ENCODE measurements around the gene MAP3K12. TPM values are rescaled to one million over a fixed set of nuclear protein-coding genes. Genes with fewer than 3 reads are reported as not detected.
A peak's percentile ranks its signal among the peaks of the same experiment; 100 is the strongest.

Gene MAP3K12
- total RNA-seq, 2 experiments from 2014 or later, result 26.0 to 26.1 TPM

DNA sequence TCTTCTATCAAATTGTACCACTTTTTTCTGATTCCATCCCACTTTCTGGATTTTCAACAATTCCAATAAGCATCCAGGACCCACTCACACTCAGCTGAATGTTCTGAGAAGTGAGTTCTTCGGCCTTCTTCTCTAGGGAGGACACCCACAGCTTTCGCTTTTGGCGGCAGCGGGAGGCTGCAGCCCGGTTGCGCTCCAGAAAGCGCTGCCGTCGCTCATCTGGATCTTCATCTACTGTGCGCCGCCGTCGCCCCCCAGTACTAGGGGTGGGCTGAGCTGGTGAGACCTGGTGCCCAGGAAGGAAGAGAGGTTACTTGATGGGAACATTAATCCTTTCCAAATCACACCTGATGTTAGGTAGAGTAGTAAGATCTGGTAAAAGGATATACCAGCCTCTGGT, 25.2 kb upstream of the MAP3K12 start:
- peaks cover 40% of the 10 kb centered on the region for H3K36me3 Mint-ChIP-seq (ENCODE audit: low read depth)
- ChIA-PET POLR2A (no interaction called here), CTCF (interaction anchor here (1.4 kb wide), 1 partner anchor 23 kb away, joined by 4 read pairs; the partner anchor contains the start of gene TARBP2)
- no peak for DNase-seq
- no peak overlapping the region for H3K27ac Mint-ChIP-seq
- H3K4me3 Mint-ChIP-seq, result no peak overlapping the region
- no peaks in the 10 kb centered on the region for H3K27me3 Mint-ChIP-seq
- H3K4me1 Mint-ChIP-seq, result peaks cover 1% of the 10 kb centered on the region
- no peaks in the 10 kb centered on the region for H3K9me3 Mint-ChIP-seq

- Mint-ChIP-seq H3K4me3 (no peak overlapping the region), H3K9me3 (no peaks in the 10 kb centered on the region), H3K27ac (no peak overlapping the region), H3K36me3 (ENCODE audit: low read depth) (peaks cover 38% of the 10 kb centered on the region), H3K27me3 (no peaks in the 10 kb centered on the region), H3K4me1 (peaks cover 1% of the 10 kb centered on the region)
- POLR2A ChIA-PET, result interaction anchor here (0.7 kb wide), 1 partner anchor 103 kb away, joined by 4 read pairs; the partner anchor contains the start of gene ATF7
- CTCF ChIA-PET, result interaction anchor here (1.1 to 2.3 kb wide), 4 partner anchors 9 to 53 kb away, joined by 3 to 12 read pairs (median 4); no protein-coding TSS in a partner anchor
- no peak for DNase-seq
Measured at GRCh38 chr12:53523131-53523530, 23.9 kb upstream of the MAP3K12 start.

GRCh38 chr12:53518381-53518780, 19.1 kb upstream of the MAP3K12 start:
- Mint-ChIP-seq H3K36me3 (ENCODE audit: low read depth) (peaks cover 41% of the 10 kb centered on the region), H3K27me3 (no peaks in the 10 kb centered on the region), H3K4me1 (peaks cover 6% of the 10 kb centered on the region), H3K9me3 (no peaks in the 10 kb centered on the region), H3K27ac (no peak overlapping the region), H3K4me3 (no peak overlapping the region)
- ChIA-PET POLR2A (no interaction called here), CTCF (interaction anchor here (0.6 to 4.2 kb wide), 2 partner anchors 9 to 353 kb away, joined by 3 to 25 read pairs; no protein-coding TSS in a partner anchor)
- DNase-seq, result no peak

DNA sequence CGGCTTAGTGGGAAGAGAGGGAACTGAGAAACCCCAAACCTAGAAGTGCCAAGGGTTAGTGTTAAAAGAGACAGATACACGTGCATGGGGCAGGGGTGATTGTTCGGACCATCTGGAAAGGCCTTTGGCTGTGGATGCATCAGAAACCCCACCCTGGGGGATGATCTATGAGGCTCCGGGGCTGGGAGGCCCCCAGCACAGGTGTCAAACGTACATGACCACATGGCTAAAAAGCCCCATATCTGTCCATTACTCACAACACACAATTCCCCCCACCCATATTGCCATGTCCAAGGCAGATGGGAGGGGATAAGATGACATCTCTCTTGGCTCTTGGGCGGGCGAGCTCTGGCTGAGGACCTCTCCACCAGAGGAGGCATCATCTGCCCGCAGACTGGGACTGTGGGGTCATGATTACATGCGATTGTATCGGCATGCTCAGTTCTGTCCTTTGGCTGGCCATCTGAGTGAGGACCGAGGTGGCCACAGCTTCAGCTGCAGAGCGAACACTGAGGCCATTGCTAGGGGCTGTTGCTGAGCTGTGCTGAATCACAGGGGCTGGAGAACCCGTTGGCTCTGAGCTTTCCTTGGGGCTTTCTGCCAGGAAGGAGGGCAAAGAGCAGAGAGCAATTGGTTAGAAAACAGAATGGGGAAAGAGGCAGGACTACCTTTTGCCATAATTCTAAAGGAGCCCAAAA, 17.6 kb upstream of the MAP3K12 start:
- H3K4me1 Mint-ChIP-seq, result peaks cover 6% of the 10 kb centered on the region
- H3K36me3 Mint-ChIP-seq (ENCODE audit: low read depth), result peaks cover 29% of the 10 kb centered on the region
- ChIA-PET POLR2A (no interaction called here), CTCF (interaction anchor here (0.5 to 4.2 kb wide), 6 partner anchors 8 to 165 kb away, joined by 3 to 25 read pairs (median 4); no protein-coding TSS in a partner anchor)
- no peak for DNase-seq
- H3K27me3 Mint-ChIP-seq, result no peaks in the 10 kb centered on the region
- H3K4me3 Mint-ChIP-seq, result no peak overlapping the region
- no peaks in the 10 kb centered on the region for H3K9me3 Mint-ChIP-seq
- H3K27ac Mint-ChIP-seq, result no peak overlapping the region

DNA sequence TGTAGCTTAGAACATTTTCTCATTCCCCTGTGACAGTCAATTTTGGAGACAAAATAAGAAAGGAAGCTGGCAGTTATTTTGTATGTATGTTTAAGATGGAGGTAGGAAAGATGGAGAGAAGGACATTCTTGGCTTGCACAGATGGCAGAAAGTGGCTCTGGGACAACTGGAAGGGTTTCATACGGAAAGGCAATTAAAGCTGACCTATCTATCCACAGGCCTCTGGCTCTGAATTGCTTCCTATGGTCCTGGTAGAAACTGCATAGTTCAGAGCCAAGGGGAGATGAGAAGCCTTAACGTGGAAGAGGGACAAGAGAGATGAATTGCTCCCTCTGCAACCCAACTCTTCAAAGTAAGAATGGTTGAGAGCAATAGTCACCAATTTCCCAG, 16.0 kb upstream of the MAP3K12 start:
- DNase-seq, result no peak
- CTCF ChIA-PET, result interaction anchor here (0.6 to 0.9 kb wide), 2 partner anchors 11 to 500 kb away, joined by 3 to 4 read pairs; no protein-coding TSS in a partner anchor
- H3K27me3 Mint-ChIP-seq, result no peaks in the 10 kb centered on the region
- H3K27ac Mint-ChIP-seq, result no peak overlapping the region
- H3K36me3 Mint-ChIP-seq (ENCODE audit: low read depth), result peaks cover 19% of the 10 kb centered on the region
- no peak overlapping the region for H3K4me3 Mint-ChIP-seq
- POLR2A ChIA-PET, result no interaction called here
- peaks cover 4% of the 10 kb centered on the region for H3K4me1 Mint-ChIP-seq
- H3K9me3 Mint-ChIP-seq, result no peaks in the 10 kb centered on the region

DNA sequence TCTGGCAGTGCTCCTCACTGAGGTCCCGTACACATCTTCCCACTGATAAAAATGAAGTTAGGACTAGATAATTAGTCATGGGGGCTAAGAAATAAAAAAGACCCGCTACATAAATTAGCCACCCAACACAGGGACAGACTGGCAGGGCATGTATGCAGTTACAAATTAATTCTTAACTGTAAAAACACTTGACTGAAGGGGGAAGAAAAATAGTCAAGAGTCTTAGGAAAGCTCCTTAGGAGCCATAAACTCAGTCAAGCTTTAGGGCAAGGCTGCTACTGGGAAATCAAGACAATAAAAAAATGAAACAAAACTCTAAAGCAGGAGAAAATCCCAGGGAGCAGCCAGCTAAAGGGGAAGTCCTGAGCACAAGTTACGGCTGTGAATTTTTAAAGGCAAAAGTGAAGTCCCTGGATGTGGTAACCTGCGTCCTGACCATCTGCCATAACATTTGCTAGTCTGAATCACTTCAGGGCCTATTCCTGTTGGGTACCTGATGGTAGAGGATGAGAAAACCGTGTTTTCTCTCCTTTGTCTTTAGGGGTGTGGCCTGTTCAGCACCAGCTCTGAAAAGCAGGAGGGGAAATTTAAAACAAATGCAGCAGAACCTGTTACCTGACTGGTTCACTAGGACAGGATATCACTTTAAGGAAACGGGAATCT, 15.5 kb upstream of the MAP3K12 start:
- Mint-ChIP-seq H3K36me3 (ENCODE audit: low read depth) (peaks cover 17% of the 10 kb centered on the region), H3K4me3 (no peak overlapping the region), H3K9me3 (no peaks in the 10 kb centered on the region), H3K27ac (no peak overlapping the region), H3K4me1 (peaks cover 4% of the 10 kb centered on the region), H3K27me3 (no peaks in the 10 kb centered on the region)
- CTCF ChIA-PET, result interaction anchor here (0.9 kb wide), 1 partner anchor 10 kb away, joined by 3 read pairs; no protein-coding TSS in a partner anchor
- no peak for DNase-seq
- POLR2A ChIA-PET, result no interaction called here

DNA sequence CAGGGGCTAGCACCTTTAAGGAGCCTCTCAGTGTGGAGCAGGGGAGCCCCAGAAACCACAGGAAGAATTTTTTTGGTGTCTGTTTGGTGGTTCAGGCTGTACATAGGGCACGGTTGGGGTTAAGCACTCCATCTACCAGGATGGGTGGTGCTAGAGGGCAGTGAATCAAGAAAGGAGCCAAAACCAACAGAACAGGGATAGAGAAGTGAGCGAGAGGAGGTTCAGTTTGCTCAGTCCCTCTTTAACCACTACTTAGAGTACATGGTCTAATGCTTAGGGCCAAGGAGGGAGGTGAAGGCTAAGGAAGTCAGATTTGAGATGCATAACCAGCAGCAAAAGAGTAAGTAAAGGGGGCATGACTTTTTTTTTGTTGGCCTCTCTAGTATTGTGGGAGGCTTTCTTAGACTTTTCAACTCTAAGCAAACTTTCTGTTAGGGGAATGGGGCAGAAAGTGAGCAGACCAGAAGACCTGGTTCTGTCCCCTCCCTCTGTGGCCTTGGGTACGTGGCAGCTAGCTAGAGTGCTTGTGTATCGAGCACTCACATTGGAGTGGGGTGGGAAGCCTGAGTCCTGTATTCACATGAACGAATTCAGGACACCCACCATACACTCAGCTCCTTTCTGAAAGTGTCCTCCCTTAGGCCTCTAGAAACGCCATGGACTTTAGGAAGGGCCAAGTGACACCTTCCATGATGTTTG, 14.6 kb upstream of the MAP3K12 start:
- no peak overlapping the region for H3K27ac Mint-ChIP-seq
- no peaks in the 10 kb centered on the region for H3K9me3 Mint-ChIP-seq
- CTCF ChIA-PET, result interaction anchor here (1.1 to 3.2 kb wide), 3 partner anchors 12 to 116 kb away, joined by 3 to 18 read pairs (median 3); partner anchors contain the start of gene TARBP2
- no peak overlapping the region for H3K4me3 Mint-ChIP-seq
- DNase-seq, result no peak
- POLR2A ChIA-PET, result no interaction called here
- H3K36me3 Mint-ChIP-seq (ENCODE audit: low read depth), result peaks cover 17% of the 10 kb centered on the region
- H3K27me3 Mint-ChIP-seq, result no peaks in the 10 kb centered on the region
- peaks cover 9% of the 10 kb centered on the region for H3K4me1 Mint-ChIP-seq

DNA sequence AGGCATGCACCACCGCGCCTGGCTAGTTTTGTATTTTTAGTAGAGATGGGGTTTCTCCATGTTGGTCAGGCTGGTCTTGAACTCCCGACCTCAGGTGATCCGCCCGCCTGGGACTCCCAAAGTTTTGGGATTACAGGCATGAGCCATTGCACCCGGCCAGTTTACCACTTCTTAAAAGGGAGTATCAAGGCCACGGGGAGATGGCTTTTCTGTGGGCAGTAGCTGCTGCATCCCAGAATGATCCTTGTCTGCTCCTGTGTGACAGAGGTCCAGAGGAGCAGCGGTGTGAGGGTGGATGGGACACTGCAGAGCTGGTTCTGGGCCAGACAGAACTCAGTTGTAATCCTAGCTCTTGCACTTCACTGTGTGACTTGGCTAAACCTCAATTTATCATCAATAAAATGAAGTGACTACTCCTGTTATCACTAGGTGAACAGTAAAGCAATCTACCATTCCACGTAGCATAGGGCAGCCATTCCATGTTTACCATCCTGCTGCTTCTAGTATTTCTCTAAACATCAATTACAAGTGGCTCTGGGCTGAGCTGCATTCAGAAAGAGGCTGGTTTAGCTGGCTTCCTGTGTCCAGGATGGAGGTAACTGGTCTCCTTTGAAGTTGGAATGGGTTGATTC, 11.0 kb upstream of the MAP3K12 start:
- Mint-ChIP-seq H3K4me1 (peaks cover 16% of the 10 kb centered on the region), H3K27ac (no peak overlapping the region), H3K4me3 (no peak overlapping the region), H3K27me3 (no peaks in the 10 kb centered on the region), H3K36me3 (ENCODE audit: low read depth) (peaks cover 3% of the 10 kb centered on the region), H3K9me3 (no peaks in the 10 kb centered on the region)
- POLR2A ChIA-PET, result no interaction called here
- no peak for DNase-seq
- CTCF ChIA-PET, result interaction anchor here (2.7 to 3.5 kb wide), 4 partner anchors 9 to 158 kb away, joined by 14 to 25 read pairs (median 21); partner anchors contain the start of genes MAP3K12 and TARBP2

DNA sequence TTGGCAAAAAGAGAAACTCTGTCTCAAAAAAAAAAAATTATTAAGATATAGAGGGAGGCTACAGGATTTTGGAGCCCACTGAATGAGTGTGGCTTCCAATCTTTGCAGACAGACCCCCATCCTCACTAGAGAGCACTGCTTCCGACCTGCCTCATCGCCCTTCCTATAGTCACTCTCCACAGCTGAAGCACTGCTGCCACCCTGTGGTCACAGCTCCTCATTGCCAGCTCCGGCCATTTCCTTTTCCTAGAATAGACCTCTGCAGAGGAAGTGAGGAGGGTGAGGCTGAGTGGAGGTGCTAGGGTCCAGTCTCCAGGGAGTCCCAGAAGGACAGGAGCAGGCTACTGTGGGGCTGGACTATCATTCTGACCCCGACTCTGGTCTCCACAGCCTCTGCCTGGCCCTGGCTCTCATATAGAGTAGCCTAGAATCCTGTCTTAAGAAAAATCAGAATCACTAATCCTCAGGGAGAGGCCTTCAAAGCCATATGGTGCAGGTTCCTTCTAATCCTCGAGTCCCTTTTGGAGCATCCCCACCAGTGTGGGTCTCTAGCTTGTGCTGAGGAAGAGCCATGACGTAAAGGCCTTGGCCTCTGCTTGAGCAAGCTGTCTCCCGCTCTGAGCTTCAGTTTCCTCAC, 9.4 kb upstream of the MAP3K12 start:
- Mint-ChIP-seq H3K27ac (peak overlapping the region; percentile 57), H3K4me3 (no peak overlapping the region), H3K36me3 (ENCODE audit: low read depth) (peaks cover 1% of the 10 kb centered on the region), H3K27me3 (no peaks in the 10 kb centered on the region), H3K9me3 (no peaks in the 10 kb centered on the region), H3K4me1 (peaks cover 14% of the 10 kb centered on the region)
- ChIA-PET CTCF (interaction anchor here (0.5 to 3.5 kb wide), 34 partner anchors 9 to 984 kb away, joined by 3 to 25 read pairs (median 4); partner anchors contain the start of genes AAAS, ATP5MC2, MAP3K12 and SP1), POLR2A (interaction anchor here (0.5 to 0.6 kb wide), 3 partner anchors 29 to 213 kb away, joined by 3 to 9 read pairs (median 4); partner anchors contain the start of gene PFDN5)
- peak; percentile 87 for DNase-seq

DNA sequence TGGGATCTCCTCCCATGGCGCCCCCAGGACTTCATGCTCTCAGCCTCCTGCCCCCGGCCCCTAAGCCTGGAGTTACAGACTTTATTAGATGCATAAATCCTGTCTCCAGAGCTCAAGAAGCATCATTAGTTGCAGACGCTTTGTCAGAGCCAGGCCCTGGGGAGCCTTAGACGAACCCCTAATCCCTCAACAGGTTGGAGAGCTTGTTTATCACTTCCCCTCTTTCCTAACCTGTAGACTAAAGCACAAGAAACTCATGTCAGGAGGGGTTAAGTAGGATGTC, 8.3 kb upstream of the MAP3K12 start:
- Mint-ChIP-seq H3K27ac (peak overlapping the region; percentile 19), H3K27me3 (no peaks in the 10 kb centered on the region), H3K36me3 (ENCODE audit: low read depth) (no peaks in the 10 kb centered on the region), H3K9me3 (no peaks in the 10 kb centered on the region), H3K4me1 (peaks cover 16% of the 10 kb centered on the region), H3K4me3 (no peak overlapping the region)
- CTCF ChIA-PET, result interaction anchor here (0.6 to 3.2 kb wide), 8 partner anchors 12 to 817 kb away, joined by 3 to 25 read pairs (median 8); partner anchors contain the start of genes AAAS and ATP5MC2
- POLR2A ChIA-PET, result no interaction called here
- no peak for DNase-seq

DNA sequence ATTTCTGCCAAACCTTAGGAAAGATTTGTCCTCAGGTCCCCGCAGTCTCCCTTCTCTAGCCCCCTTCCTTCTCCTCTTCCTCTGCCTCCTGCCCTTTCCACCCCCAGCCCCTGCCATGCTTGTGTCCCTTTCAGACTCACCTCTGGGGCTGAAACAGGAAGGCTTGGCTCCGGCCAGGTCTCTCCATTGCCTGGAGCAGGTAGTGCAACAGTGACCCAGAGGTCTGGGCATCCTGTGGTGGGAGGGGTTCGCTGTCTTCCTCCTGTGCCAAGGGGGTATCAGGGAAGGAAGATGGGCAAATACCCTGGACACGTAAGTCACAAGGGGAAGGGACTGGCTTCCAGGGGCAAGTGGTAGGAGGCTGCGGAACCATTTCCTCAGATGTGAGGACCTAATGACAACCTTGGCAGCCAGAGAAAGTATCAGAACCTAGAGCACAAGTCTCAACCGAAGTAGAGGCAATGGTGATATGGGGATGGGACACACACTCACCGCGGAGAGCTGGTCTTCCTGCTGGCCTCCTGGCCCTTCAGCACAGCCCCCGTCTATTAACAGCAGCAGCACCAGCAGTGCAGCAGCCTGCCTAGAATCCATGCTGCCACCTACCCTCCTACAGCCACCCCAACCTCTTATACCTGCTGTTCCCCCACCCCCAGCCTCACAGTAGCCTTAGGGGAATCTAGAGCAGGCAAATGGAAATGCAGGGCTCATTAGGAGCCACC, 7.8 kb upstream of the MAP3K12 start, which contains the start of gene NPFF:
Gene NPFF, minus strand, starts transcription at position 604 of the 722 bp plus-strand sequence. Its CDS starts 10 bp downstream, at position 594.
- H3K27me3 Mint-ChIP-seq, result no peaks in the 10 kb centered on the region
- H3K36me3 Mint-ChIP-seq (ENCODE audit: low read depth), result no peaks in the 10 kb centered on the region
- peak within 1 kb of the TSS; percentile 19 for H3K27ac Mint-ChIP-seq
- POLR2A ChIA-PET, result no interaction called here
- H3K4me3 Mint-ChIP-seq, result no peak within 1 kb of the TSS
- CTCF ChIA-PET, result interaction anchor here (0.6 to 3.2 kb wide), 2 partner anchors 32 to 215 kb away, joined by 3 to 20 read pairs; no protein-coding TSS in a partner anchor
- H3K9me3 Mint-ChIP-seq, result no peaks in the 10 kb centered on the region
- peaks cover 19% of the 10 kb centered on the region for H3K4me1 Mint-ChIP-seq
- no peak for DNase-seq

Measured in activated CD4-positive, alpha-beta T cell treated with anti-CD3 and anti-CD28 coated beads, Interleukin-2, amount 10 ng/mL, durations not matched to agents 7 days and 5 days (primary cell).